HG03139 (cell line): Measurements from ENCODE around the gene ENOSF1.
A peak's percentile ranks its signal among the peaks of the same experiment; 100 is the strongest.
"Not testable (repeated sequence)": the region's sequence is repeated elsewhere in the genome, so short reads cannot be mapped to it uniquely, and the experiment has no call there.

Experiments used
- ATAC-seq: cut with Tn5 transposase; IDR thresholded peaks from one replicate; pipeline ENCODE4 v1.9.1; 2021; ENCODE audit not compliant: unreplicated experiment

Gene ENOSF1, protein sequence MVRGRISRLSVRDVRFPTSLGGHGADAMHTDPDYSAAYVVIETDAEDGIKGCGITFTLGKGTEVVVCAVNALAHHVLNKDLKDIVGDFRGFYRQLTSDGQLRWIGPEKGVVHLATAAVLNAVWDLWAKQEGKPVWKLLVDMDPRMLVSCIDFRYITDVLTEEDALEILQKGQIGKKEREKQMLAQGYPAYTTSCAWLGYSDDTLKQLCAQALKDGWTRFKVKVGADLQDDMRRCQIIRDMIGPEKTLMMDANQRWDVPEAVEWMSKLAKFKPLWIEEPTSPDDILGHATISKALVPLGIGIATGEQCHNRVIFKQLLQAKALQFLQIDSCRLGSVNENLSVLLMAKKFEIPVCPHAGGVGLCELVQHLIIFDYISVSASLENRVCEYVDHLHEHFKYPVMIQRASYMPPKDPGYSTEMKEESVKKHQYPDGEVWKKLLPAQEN

DNA sequence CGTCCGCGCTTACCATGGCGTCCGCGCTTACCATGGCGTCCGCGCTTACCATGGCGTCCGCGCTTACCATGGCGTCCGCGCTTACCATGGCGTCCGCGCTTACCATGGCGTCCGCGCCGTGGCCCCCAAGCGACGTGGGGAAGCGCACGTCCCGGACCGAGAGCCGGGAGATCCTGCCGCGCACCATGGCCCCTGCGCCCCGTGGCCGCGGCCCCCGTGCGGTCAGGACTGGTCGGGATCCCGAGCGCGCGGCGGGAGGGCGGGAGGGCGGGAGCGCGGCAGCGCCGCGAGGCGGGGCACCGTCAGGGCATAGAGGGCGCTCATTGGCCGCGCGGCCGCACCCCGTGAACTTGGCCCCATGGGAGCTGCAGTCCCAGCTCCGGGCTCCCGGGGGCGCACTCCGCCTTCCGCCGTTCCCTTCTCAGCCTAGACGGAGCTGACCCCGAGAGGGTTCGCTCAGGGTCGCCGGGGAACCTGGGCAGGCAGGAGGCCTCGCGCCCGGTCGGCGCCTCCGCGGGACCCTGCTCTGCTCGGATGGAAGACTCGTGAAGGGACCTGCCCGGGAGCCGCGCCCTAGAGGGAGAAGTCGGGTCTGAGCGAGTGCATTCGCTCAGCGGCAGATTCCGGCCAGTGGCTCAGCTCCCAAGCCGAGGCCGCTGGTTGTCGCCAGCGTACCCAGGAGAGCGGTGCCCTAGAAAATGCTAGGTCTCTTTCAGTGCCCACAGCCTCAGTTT is at the start of gene ENOSF1:
Gene ENOSF1 (minus strand): TSS at position 230 of the 734 bp plus-strand sequence. CDS start 43 bp downstream, at position 187.
- peak; percentile 82 for ATAC-seq

DNA sequence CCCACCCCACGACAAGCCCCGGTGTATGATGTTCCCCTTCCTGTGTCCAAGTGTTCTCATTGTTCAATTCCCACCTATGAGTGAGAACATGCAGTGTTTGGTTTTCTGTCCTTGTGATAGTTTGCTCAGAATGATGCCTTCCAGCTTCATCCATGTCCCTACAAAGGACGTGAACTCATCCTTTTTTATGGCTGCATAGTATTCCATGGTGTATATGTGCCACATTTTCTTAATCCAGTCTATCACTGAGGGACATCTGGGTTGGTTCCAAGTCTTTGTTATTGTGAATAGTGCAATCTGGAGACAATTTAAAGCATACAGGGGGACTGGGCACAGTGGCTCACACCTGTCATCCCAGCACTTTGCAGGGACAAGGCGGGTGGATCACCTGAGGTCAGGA is 47.4 kb upstream of the ENOSF1 start:
- ATAC-seq: not testable (repeated sequence)

DNA sequence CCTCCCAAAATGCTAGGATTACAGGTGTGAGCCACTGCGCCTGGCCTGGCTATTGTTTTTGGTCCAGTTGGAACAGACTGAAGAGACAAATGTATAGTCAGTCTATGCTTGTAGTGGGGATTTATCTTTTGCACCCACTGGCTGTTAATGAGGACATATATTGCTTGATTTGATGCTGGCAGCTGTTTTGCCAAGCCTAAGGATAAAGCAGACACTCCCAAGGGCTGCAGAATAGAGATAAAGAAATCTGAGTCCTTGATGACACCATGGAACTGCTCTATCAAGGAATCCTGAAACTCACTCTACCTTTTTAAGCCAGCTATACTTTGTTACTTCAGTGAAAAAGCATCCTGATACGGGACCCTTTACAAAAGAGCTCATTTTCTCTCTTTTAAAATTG is 43.1 kb upstream of the ENOSF1 start:
- ATAC-seq: no peak

DNA sequence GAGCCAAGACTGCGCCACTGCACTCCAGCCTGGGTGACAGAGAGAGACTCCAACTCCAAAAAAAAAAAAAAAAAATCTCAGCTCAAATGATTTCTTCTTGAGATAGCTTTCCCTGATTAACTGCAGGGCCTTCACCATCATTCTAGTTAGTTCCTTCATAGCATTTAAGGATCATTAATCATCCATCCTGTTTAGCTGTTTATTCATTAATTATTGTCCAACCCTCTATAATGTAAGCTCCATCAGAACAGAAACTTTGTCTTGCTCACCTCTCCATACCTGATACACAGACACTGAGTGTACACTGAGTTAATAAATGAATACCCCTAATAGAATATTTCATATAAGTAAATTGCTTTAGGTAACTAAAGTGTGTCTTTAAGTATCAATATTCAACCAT is 42.2 kb upstream of the ENOSF1 start:
- ATAC-seq: no peak

DNA sequence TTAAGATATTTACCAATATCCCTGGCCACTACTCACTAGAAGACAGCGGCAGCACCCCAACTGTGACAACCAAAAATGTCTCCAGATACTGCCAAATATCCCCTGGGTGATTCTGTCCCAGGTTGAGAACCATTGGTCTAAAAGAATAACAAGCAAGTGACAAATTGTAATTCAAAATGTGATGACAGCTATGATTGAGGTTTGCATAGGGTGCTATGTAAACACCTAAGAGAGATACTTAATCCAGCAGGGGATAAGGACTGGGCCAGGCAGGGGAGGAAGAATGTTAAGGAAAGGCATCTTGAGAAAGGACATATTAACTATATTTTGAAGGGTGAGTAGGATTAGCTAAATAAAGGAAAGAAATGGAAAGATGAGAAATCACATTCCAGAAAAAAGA is 38.0 kb upstream of the ENOSF1 start:
- no peak for ATAC-seq

DNA sequence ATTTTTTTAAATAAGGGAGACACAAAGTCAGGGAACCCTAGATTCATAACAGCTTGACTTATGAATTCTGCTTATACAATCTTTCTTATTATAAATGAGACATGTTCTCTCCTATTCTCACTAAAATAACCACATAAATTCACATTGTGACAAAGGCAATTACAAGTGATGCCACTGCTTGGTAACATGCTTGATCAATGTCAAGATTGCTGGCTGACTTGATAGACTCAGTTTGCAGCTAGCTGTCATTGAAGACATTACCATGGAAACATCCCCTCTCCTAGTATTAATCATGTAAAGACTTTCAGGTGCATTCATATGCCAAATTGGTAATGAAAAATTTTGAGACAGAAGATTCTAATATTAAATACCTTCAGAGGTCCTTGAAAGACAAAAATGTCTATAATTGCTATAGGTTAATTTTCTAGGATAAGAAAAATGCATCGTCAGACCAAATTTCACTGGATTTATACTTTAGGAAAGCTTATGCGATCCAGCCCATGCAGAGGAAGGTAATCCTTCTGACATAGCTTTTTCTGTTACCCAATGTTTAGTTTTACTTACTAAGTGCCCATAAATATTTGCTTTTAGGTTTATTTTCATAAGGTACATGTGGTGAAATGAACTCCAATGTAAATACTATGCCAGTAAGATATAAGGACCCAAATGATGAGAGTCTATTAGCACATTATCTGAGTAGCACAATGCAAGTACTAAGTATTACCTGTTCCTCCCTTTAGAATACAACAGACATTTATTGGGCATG is 32.6 kb upstream of the ENOSF1 start:
- ATAC-seq: no peak

DNA sequence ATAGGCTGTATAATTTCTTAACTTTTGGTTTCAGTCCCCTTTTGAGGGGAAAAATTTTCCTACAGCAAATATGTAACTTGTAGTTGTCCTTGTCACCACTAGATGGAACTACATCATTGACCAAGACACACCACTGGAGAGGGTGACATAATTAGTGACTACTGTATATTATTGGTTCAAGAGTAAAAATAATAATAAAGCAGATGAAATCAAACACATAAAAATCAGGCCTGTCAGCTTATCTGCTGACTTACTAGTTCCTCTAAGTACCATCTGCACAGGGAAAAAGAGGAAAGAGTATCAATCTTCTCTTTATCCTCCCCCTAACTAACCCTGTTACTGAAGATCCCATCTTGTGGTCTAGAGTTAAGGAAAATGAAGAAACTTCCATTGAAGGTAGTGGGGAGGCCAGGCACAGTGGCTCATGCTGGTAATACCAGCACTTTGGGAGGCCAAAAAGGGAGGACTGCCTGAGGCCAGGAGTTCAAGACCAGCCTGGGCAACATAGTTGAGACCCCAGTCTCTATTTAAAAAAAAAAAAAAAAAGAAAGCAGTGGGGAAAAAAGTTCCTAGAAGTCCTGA is 29.6 kb upstream of the ENOSF1 start:
- peak; percentile 77 for ATAC-seq

DNA sequence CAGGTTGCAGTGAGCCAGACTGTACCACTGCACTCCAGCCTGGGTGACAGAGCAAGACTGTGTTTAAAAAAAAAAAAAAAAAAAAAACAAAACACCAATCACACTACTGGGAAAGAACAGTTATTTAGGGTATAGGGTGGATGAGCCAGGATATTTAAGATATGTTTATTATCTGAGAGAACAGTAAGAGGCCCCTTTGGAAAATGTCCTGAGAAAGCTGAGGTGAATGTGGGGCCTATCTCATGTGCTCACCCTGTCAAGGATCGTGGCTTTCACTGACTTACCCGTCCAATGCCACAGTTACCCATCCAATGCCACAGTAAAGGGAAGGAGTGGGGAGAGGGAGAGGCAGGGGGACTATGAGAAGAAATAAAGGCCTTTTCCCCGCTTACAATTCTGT is 19.9 kb upstream of the ENOSF1 start:
- no peak for ATAC-seq

DNA sequence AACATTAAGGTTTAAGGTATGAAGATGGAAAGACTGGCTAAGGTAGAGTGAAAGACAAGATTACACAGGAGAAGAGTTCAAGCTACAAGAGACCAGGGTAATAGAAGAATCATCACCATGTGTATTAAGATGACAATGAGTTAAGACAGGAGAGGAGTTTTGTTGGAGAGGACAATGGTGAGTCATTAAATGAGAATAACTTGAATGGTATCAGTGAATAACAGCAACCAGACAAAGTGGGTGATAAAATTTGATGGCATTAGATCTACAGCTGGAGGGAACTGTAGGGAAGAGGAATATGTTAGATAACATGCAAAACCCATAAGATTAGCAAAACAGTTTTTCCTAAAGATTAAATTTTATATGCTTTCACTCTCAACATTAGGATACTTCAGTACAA is 18.8 kb upstream of the ENOSF1 start:
- ATAC-seq: no peak

DNA sequence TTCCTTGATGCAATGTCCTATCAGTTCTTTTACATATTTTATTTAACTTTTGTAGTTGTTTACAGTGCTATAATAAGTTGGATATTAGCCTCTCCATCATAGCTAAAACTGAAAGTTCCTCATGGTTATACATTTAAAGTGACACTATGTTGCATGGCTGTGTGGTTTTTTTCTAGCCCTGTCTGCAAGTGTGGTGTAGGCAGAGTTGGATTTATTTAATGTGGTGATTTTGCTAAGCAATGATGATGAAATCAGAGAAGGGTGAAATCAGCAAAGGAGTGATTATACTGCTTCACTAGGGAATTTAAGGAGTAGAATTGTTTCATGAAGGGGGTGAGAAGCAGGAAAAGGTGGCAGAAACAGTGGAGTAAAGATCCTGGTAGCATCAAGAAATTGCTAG is 18.3 kb upstream of the ENOSF1 start:
- ATAC-seq: no peak

DNA sequence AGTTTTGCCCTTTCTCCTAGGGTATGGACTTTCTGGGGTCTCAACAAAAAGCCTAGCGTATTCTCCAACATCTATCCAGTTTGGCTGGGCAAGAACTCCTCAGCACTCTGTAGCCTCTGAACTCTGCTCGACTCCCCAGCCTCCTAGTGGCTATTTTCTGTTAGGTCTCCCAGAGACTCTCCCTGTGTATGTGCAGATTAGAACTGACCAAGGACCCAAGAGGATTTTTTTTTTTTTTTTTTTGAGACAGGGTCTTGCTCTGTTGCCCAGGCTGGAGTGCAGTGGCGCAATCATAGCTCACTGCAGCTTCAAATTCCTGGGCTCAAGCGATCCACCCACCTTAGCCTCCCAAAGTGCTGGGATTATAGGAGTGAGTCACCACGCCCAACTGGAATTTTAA is 17.7 kb upstream of the ENOSF1 start:
- ATAC-seq: not testable (repeated sequence)

DNA sequence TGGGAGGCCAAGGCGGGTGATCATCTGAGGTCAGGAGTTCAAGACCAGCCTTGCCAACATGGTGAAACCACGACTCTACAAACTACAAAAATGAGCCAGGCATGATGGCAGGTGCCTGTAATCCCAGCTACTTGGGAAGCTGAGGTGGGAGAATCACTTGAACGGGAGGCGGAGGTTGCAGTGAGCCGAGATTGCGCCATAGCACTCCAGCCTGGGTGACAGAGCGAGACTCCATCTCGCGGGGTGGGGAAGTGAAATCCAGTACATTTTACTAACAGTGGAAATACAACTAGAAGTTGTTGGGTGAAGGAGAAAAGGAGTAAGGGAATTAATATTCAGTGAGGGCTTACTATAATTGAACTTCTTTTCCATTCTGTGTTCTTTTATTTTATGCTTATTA is 13.2 kb upstream of the ENOSF1 start:
- no peak for ATAC-seq

DNA sequence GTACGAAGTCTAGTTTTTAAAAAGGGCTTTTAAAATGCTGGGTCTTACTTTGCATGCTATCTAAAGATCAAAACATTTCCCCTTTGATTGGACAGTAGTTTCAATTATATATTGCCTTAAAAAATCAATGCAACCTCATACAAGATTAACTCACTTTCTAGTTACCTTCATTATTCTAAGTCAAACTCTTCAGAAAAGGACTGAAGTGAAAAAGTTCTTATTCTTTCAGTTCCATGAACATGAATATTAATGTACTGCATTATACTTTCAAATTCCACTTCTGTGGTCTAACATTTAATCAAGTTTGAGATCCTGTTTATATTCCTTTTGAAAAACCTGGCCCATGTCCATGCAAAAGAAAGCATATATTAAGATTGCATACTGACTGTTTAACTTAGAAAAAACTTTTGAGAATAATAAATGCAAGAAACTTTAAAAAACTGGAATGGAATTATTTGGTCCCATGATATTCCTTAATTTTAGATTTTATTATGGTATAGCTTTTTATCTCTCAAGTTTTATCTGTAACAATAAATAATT is 11.2 kb upstream of the ENOSF1 start:
- ATAC-seq: no peak

DNA sequence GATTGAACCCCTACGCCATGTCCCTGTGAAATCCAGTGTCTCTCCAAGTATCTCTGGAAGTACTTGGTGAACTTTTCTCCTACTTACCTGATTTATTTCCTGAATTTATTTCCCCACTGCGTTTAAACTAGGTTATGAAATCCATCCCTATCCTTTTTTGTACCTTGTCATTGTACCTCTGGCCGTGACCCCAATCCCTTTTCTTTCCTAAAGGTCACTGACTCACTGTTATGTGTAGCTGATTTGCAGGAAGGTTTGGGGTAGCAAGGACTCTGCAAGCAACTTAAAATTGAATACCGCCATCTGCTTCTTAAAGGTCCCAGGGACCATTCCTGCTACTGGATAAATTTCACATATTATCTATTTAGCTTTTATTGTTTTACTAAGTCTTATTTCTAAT is 4.6 kb upstream of the ENOSF1 start:
- no peak for ATAC-seq

DNA sequence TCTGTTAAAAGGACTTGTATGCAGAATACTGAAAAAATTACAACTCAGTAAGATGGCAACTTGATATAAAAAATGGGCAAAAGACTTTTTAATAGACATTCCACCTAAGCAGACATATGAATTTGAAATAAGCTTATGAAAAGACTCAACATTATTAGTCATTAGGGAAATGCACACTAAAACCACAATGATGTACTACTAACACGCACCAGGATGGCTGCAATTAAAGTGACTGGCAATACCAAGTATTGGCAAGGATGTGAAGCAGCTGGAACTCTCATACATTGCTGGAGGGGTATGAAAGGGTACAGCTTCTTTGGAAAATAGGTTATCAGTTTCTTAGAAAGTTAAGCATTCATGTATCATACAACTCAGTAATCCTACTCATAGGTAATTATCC is 3.2 kb upstream of the ENOSF1 start:
- ATAC-seq: no peak

DNA sequence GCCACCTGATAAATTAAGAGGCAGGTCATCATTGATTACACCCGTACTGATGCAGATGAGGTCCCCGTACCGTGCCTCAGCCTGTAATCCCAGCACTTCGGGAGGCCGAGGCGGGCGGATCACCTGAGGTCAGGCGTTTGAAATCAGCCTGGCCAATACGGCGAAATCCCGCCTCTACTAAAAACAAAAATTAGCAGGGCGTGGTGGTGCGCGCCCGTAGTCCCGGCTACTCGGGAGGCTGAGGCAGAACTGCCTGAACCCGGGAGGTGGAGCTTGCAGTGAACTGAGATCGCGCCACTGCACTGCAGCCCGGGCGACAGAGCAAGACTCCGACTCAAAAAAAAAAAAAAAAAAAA is 683 bp upstream of the ENOSF1 start:
- ATAC-seq: no peak

DNA sequence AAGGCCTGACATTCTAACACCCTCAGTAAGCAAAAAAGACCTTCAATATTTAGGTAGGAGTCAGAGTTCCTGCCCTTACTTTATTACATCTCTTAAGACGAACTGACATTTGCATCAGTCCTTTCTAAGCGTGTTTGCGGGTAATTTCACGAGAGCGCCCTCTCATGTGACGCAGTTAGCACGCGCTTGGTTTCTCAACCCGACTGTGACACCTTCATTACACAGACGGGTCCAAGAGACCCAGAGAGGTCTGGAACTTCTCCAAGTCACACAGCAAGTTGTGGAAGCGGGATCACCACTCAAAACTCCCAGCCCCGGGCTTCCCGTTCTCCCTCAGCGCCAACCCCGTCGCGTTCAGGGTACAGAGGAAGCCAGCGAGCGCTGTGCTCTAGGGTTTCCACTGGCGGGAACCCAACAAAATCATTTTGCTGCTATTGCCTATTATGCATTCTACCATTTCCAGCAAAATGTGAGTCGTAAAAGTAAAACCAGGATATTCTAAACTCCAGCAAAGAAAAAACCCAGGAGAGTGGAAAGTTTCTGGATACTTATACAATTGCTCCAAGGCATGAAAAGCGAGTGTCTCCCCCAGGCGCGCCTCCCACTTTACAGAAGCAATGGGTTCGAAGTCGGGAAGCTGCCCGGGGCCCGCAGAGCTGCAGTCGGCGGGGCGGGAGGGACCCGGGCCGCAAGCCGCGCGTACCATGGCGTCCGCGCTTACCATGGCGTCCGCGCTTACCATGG is 601 bp downstream of the ENOSF1 start:
- peak; percentile 44 for ATAC-seq

DNA sequence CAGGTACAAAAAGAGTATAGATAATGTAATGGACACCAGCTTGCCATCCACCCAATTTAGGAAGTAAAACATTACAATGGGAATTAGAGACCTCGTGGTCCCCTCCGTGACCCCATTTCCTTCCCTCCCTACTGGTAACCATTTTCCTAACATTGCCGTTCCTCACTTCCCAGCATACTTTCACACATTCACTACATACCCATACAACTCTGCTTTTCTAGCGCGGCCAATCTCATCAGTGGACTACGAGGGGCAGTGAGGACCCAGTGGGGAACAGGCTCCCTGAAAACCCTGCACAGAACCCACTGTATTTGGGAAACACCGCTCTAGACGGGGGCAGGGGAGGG is 1.1 kb downstream of the ENOSF1 start:
- no peak for ATAC-seq

DNA sequence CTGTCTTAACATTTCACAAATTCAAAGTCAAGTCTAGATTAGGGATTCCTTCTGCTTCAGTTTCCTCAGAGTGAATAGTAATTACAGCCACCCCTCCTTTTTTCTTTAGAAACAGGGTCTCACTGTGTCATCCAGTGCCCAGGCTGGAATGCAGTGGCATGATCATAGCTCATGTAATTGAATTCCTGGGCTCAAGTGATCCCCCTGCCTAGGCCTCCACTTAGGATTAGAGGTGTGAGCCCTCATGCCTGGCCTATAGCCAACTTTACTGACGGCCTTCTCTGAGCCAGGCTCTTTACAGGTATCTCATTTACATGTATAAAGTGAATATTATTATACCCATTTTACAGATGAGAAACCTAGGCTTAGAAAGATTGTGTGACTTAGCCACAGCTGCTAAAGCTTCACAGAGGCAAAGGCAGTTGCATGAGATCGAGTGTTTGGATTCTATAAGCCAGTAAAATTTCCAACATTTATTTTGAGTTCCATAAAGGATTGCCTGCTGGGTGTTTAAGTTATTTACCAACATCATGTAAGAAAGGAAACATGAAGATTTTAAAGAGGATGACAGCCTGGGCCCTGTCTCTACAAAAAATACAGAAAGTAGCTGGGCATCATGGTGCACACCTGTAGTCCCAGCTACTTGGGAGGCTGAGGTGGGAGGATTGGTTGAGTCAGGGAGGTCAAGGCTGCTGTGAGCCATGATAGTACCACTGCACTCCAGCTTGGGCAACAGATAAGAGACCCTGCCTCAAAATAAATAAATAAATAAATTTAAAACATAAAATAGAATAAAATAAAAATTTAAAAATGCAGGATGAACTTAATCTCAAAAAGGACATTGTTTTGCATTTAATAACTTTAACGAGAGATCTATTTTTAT is 1.8 kb downstream of the ENOSF1 start:
- ATAC-seq: no peak

DNA sequence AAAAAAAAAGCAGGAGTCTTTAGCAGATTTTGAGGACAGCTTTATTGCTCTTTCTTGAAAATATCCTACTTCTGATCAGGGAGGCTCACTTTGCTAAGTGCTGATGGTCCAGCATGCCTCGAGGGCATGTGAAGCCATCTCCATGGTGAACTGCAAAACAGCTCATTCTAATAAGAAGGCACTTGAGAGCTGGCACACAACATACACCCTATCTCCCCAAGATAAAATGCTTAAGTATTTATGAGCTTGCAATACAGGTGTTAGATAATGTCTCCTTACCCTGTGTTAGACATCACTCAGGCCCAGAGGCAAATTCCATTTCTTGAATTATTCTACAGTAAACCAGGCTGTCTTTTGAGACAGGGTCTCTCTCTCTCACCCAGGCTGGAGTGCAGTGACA is 2.7 kb downstream of the ENOSF1 start:
- no peak for ATAC-seq
